T-helper 9 cell (primary cell): Measurements from ENCODE around the gene RABGGTA.
"Not testable (repeated sequence)": the region's sequence is repeated elsewhere in the genome, so short reads cannot be mapped to it uniquely, and the experiment has no call there.

Experiments used
- DNase-seq: peaks from one replicate; pipeline ENCODE4 v3.0.0-alpha.2; 2020

The RABGGTA gene

DNA sequence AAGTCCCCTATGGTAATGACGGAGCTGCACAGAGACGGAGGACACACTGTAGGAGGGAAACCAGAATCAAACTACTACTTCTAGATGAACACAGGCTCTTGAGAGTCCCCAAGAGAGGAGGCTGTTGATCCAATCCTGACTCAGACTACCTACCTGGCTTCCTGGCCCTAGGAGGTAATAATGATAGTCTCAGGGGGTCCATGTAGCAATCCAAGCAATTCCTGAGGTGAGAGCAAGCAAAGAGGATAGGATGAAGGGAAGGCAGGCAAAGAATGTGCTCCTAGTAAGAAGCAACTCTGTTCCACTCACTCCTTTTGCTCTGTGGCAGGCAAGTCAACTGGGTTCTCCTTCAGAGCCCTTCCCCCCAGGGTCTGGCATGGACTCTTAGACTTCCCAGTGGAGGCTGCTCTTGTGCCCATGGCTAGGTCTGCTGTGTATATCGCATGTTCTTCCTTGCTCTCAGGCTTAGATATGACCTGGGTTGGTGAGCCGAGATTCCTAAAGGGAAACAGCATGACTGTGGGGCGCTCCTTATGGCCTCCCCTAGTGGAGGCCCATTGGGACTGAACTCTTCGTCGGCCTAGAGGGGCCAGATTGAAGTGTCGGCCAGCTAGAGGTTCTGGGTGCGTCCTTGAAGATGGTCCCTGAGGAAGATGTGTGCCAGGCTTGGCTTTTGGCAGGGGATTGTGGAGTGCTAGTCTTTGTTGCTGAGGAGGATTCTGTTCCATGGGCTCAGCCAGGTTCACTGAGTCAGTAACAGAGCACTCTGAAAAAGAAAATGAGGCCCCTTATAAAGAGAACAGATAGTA lies 31.1 kb downstream of the RABGGTA start:
- DNase-seq: no peak

DNA sequence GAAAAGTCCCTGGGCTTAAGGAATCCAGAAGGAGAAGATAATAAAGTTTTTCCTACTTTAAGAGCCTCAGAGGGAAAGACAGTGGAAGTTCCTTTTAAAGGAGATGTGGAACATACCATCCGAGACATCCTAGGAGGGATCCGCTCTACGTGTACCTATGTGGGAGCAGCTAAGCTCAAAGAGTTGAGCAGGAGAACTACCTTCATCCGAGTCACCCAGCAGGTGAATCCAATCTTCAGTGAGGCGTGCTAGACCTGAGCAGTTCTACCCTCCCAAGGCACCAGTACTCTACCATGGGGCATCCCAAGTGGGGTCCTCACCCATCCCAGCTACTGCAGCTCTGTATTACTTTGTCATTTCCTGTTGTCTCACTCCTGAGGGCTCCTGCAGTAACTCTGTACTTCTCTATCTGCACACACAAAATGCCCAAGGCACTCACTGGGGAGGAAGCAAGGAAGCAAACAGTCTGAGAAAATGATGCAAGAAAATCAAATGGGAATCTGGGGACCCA lies 32.8 kb downstream of the RABGGTA start:
- no peak for DNase-seq

DNA sequence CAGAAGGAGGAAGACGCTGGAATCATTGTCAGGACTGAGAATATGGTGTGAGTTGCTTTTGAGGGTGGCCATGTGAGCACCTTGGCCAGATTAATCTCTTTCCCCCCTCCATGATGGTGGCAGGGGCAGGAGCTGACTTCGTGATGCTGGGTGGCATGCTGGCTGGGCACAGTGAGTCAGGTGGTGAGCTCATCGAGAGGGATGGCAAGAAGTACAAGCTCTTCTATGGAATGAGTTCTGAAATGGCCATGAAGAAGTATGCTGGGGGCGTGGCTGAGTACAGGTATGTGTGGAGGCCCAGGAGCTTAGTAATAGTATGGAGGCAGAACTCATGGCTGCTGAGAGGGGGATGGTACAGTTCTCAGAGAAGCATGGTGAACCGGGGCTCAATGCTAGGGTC lies 33.3 kb downstream of the RABGGTA start:
- no peak for DNase-seq

DNA sequence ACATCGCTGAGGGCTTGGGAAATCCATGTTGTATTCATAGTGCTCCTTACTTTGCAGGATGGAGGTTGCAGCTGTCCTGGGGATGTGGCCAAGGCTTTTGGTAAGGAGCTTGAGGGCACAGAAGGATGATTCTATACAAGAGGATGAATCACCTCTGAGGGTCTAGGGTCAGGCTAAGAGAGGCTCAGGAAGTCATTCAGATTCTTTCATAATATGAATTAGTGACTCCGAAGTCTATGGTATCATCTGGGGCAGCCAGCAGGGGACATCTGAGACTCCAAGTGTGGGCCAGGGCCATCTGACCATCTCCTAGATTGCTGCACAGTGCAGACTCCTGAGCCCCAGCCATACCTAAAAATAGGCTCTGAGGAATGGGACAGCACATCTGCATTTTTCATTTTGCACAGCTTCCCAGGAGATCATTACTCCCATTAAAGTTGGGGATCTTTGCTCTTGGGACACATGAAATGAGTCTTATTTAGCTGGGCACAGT lies 33.9 kb downstream of the RABGGTA start:
- DNase-seq: no peak

DNA sequence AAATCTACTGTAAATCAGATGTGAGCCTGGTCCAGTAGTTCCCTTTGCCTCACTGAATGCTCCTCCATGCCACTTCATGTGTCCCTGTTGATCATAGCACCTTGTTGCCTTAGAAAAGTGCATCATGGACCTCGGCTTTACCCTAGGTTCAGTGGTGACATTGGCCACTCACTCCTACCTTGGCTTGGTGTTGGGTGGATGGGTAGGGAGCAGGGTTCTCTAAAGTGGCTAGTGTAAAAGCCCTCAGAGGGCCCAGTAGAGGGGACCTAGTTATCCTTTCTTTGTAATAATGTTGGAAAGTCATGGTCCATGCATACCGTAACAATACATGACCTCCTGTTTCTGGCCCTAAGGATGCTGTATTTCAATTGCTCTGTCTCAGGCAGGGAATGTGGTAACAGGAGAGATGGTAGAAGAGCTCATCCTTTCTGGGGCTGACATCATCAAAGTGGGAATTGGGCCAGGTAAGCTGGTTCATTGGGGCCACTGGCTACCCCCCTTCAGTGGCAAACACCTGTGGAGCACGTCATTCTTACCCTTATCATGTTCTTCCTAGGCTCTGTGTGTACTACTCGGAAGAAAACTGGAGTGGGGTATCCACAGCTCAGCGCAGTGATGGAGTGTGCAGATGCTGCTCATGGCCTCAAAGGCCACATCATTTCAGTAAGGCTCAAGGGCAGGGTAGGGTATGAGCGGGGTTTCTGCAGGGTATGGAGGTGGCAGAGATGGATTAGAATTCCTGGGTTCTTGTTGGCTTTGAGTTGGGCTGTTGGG lies 34.5 kb downstream of the RABGGTA start:
- no peak for DNase-seq

DNA sequence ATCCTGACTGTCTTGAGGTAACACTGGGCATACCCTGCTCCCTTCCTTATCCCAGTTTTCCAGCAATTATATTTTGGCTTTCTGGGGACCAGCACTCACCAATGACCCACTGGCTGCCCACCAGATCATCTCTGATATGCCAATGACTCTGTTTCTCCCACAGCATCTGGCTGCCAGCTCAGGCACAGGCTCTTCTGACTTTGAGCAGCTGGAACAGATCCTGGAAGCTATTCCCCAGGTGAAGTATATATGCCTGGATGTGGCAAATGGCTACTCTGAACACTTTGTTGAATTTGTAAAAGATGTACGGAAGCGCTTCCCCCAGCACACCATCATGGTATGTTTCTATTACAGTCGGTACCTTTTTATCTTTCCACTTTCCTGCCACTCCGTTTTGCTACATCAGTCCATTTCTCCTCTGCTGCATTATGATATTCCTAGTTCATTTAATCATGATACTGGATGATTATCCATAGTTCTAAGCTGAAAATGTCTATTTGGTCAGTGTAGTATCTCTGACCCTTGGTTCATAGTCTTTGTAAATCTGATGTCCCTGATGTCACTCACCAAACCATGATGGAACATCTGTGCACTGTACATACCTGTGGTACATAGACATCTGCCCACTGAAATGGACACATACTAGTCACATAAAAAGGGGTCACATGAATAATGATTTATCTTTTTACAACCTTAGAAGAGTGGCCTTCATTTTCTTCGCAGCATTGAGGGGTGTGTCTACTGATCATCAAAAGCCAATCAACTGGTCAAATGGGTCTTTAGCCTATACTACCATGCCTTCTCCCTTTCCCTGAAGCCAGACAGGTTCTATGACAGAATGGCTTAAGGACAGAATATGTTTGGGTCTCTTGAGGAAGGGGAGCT lies 35.4 kb downstream of the RABGGTA start:
- no peak for DNase-seq

DNA sequence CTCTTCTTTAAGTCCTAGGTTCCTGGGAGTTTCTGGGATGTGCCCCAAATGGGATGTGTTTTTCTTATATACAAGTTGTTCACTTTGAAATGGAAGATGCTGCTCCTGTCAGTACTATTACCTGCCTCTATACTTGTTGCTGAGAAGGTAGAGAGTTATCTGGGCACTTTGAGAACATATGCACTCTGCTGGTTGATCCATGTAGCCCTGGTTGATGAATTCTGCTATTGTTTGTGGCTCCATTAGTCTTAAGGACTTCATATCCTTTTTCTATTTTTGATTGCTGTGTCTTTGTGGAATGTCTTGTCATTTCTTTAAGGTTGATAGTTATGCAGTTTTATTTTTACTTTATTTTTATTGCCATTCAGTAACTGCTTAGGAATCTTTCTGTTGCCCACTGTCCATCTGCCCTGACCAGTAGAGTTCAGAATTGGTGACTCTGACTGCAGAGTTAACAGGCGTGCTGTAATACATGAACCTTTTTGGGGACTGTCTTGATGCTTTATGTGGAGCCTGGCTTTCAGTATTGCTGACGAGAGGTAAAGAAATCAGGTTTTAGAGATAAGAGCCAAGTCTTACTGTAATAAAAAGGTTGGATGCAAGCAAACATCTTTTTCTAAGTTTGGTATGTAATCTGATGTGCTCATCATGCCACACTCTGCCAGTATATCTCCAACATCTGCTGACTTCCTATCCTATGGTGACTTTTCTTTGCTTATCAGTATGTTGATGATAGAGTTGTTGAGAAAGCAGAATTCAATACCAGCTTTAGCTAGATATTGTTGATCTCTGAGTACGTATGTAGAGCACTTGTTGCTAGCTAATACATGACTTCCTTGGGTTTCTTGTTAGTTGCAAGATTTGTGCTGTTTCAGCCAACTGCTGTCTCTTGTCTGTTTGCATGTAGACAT lies 37.0 kb downstream of the RABGGTA start:
- no peak for DNase-seq

DNA sequence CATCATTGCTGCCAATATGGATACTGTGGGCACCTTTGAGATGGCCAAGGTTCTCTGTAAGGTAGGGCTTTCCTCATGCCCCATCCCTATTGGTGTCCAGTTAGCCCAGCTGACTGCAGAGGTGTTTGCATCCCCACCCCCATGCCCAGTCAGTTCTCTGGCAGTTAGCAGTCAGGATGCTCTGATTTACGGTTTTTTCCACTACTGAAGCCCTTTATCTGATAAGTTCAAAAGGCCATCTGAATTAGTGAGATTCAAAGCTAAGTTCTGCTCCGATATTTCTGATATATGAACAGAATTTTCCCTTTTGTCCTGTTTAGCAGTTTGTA lies 37.9 kb downstream of the RABGGTA start:
- no peak for DNase-seq

DNA sequence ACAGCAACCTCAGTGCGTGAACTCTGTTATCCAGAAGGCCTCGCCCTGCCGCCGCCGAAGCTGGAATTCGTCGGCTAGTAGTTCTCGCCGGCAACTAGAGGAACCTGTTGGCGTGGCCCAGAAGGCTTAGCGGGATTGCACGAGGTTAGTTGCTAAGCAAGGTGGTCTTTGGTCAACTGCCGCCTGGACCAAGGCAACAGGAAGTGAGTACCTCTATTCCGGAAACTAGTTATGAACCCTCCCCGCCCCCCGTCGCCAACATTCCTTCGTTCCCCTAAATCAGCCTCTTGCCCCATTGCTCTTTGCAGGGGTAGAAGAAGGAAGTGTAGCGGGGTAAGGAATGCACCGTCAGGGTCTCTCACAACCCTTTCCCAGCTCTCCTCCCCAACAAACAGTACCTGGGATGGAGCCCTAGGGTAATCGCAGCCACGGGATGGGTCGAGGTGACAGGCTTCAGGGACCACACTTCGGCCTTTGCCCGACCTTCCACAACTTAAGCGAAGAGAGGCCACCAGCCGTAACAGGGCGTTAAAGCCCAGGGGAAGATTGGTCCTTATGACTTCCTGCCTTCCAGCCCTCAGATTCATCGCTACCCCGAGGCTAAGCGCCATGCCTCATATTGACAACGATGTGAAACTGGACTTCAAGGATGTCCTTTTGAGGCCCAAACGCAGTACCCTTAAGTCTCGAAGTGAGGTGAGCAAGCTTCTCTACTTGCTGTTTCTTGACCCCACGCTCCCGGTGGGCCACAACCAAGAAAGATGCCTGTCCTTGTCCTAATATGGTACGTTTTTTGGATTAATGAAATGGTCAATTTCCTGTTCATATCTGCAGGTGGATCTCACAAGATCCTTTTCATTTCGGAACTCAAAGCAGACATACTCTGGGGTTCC lies 38.5 kb downstream of the RABGGTA start, which contains the start of gene GMPR2:
Gene GMPR2, plus strand, starts transcription at position 285 of the 893 bp plus-strand sequence. Its CDS starts 325 bp downstream, at position 610.
- DNase-seq: no peak

DNA sequence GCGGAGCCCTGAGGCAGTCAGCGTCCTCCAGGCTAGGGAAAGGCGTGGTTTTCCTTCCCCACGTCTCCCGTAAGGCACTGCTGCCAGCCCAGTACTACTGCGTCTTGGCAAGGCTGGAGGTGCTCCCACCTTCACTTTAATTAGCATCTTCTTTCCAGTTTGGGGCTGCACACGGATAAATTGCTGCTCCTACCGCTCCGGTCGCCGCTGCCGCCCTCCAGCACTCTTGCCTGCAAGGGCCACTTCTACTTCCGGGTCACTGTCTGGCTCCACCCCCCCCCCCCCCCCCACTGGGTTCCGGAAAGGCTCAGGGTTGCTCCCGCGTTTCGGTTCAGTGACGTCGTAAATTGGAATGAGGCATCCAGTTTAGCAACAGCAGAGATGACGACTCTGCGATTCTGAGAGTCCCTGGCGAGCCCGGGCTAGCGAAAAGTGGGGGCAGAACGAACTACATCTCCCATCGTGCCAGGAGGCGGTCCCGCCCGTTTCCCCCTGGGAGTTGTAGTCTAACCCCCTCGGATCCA lies 39.2 kb downstream of the RABGGTA start, which contains the start of gene NEDD8:
Gene NEDD8, minus strand, starts transcription at position 247 of the 524 bp plus-strand sequence. Its CDS starts 100 bp downstream, at position 147.
- DNase-seq: peak; percentile 79

DNA sequence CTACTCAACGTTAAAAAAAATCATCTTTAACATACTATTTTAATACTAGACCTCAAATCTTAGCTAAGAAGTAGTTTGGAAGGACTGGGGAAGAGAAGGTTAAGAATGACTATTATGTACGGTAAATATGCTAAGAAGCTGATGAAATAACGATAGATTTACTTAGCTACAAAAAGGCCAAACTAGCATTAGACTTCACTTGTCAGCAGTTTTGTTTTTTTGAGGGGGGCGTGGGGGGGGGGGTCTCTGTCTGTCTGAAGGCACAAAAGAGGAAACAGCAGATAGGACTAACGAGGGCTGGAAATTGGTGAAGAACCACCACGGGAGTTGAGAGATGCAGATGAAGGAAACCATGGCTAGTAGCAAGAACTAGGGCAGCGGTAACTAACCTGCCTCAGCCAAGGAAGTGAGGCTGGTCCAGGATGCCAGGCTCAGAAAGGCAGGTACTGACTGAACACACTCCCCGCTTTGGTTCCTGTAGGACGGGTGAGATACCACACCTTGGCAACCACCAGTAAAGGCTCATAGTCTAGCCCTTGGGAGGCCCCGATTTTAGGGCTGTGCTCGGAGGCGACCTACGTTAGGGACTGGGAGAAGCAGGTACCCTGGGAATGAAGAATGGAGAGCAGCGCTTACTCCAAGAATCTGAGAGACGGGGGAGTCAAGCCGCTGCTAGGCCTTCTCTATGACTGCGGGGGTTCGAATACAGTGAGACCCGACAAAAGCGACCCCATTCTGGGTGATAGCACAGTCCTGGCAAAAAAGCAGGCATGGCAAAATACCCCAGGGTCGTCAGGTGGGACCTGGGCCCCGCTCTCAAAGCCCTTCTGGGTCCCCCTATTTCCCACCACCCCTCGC lies 39.9 kb downstream of the RABGGTA start:
- DNase-seq: no peak

DNA sequence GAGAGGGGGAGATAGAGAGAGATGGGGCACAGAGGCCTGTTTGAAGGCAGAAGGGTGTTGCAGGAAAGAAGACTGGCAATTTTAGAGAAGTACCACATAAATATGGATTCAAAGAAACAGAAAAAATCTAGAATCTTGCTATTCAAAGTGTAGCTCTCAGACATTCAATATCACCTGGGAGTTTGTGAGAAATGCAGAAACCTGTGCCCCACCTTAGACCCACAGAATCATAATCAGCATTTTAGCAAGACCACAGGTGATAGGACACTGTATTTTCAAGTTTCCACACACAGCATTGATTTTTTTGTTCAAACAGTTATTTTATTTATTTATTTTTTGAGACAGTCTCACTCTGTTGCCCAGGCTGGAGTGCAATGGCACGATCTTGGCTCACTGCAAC lies 42.5 kb downstream of the RABGGTA start:
- DNase-seq: no peak

DNA sequence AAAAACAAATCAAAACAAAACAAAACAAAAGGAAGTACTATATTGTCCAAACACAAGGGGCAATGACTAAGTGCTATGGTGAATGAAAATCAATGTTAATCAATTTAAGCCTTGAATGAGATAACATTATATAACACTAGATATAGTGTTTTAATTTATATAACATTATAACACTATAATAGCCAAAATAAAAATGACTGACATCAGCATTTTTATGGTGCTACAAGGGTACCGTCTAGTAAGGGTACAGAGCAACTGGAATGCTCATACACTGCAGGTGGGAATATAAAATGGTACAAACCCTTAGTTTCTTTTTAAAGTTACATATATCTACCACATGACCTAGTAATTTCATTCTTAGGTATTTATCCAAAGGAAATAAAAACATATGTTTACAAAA lies 44.9 kb downstream of the RABGGTA start:
- no peak for DNase-seq

DNA sequence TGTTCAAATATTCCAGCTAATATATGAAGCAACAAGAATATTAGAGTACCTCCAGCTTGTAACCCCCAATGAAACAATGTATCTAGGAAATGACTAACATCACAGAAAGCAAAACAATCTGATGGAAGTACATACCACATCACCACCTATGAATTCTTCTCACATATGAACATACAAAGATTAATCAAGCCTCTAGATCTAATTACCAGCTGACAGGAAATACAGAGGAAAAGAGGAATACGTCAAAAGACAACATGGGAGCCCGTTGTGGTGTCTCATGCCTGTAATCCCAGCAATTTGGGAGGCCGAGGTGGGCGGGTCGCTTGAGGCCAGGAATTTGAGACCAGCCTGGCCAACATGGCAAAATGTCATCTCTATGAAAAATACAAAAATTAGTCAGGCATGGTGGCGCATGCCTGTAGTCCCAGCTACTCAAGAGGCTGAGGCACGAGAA lies 46.8 kb downstream of the RABGGTA start:
- no peak for DNase-seq

DNA sequence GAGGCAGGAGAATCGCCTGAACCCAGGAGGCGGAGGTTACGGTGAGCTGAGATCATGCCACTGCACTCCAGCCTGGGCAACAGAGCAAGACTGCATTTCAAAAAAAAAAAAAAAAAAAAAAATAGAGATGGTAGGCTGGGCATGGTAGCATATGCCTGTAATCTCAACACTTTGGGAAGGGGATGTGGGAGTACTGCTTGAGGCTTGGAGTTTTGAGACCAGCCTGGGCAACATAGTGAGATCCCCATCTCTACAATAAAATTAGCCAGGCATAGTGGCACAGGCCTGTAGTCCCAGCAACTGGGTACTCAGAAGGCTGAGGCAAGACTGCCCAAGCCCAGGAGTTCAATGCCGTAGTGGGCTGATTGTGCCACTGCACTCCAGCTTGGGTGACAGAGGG lies 48.4 kb downstream of the RABGGTA start:
- DNase-seq: not testable (repeated sequence)

DNA sequence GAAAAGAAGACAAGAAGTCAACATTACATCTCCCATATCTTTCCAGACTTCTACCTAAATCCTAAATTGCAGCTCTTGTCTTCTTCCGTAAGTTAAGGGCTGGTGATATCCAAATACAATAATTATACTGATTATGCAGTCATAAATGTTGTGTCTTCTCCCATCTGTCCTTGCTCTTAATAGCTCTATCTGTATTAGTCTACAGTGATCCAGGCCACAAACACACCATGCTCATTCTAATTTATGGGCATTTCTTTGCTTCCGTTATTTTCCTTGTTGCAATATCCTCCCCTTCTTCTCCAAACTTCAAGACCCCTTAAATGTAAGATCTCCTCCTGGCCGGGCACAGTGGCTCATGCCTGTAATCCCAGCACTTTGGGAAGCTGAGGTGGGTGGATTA lies 51.9 kb downstream of the RABGGTA start:
- no peak for DNase-seq

DNA sequence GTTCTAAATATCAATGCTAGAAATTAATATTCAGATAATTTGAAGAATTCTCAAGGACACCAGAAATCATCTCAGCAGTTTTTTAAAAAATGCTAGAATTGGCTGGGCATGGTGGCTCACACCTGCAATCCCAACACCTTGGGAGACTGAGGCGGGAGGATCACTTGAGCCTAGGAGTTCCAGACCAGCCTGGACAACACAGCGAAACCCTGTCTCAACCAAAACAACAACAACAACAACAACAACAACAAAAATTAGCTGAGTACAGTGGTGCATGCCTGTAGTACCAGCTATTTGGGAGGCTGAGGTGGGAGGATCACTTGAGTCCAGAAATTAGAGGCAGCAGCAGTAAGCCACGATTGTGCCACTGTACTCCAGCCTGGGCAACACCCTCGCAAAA lies 52.3 kb downstream of the RABGGTA start:
- DNase-seq: no peak

DNA sequence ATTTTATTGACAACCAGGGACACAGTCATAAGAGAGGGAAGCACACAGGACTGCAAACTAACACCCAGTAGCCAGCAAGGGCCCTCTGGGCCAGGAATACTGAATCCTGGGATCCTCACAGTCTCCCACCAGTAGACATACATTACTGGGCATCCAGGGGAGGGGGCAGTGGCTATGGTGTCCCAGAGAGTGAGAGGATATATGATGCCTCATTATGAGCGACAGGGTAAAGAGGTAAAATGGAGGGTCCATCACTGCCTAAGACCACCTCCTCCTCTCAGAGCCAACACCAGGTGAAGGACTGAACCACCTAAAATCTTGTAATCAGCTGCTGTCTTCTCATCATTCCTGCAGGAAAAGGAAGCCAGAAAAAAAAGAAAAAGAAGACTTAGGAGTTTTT lies 54.5 kb downstream of the RABGGTA start:
- DNase-seq: not testable (repeated sequence)

DNA sequence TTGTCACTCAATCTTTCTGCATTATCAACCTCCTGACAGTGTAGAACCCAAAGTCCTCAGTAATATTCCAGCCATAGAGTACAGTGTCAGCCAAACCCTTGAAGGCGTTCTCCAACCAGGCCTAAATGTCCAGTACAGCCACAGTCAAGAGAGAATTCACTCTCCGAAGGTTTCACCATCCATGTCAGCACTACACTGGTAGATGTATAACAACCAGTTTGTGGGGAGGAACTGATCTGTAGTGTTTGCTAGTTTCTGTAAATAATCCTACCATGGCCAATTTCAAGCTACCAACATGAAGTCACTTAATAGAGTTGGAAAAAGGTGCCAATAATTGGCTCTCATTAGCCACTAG lies 55.1 kb downstream of the RABGGTA start:
- no peak for DNase-seq
